Measurements from ENCODE around the gene MCOLN1.
"Not testable (repeated sequence)": the region's sequence is repeated elsewhere in the genome, so short reads cannot be mapped to it uniquely, and the experiment has no call there.

MCOLN1 gene

DNA sequence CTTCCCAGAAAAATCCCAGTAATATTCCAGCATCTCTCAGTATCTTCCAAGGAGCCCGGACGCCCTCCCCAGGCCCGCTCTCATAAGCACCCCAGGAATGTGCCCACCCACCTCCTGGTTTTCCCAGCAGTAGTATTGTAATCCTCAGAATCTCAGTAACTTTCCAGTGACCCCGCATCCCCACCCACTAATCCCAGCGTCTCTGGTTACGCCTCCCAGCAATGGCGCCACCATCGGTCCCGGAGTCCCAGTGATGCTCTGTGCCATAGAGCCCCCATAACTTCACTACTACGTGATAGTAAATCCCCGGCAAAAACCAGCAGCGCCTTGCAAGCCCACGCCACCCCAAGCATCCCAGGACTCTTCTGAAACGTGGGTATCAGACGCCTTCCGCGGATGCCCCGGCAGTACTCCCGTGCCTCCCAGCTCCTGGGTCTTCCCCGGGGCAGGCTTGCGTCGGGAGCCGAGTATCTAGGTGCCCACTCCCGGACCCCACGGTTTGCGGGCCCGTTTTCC is 12.2 kb downstream of the MCOLN1 start:
- Histone ChIP-seq H3K4me2 (ENCODE audit: low read length) (peak overlapping the region; percentile 76), H3K79me2 (ENCODE audit: low read length) (peaks cover 5% of the 10 kb centered on the region; the same call in 1 of the 2 replicates), H3K4me1 (ENCODE audit: low read length) (peaks cover 4% of the 10 kb centered on the region; the same call in 1 of the 2 replicates), H2AFZ (ENCODE audit: low read depth, low read length) (peak overlapping the region; percentile 97), H3K9ac (ENCODE audit: low read length) (peak overlapping the region; percentile 82), H3K27me3 (ENCODE audit: low read depth, low read length) (no peaks in the 10 kb centered on the region), H3K36me3 (replicated peaks; ENCODE audit: low read depth, low read length) (peaks cover 8% of the 10 kb centered on the region), H3K4me3 (ENCODE audit: low read length) (peak overlapping the region; percentile 88), H3K9me3 (ENCODE audit: insufficient read depth, low read length) (no peaks in the 10 kb centered on the region), H4K20me1 (ENCODE audit: insufficient read depth, low read length) (no peaks in the 10 kb centered on the region), H3K27ac (ENCODE audit: low read length) (peak overlapping the region; percentile 40; the same call in 1 of the 2 replicates)
- TF ChIP-seq EZH2phosphoT487 (IDR thresholded peaks at IDR 0.05; ENCODE audit: low read depth) = no peak
- TF ChIP-seq CTCF (IDR thresholded peaks at IDR 0.05; ENCODE audit: low read depth, low read length) = peak; percentile 25; the same call in 1 of the 2 replicates

GRCh38 chr19:7535047-7535997 is 12.9 kb downstream of the MCOLN1 start, which contains the start of gene PNPLA6:
PNPLA6 (plus strand) TSS chr19:7535717; CDS start chr19:7535789, 72 bp downstream.
- peak within 1 kb of the TSS; percentile 97 for H2AFZ ChIP-seq (ENCODE audit: low read depth, low read length)
- peak within 1 kb of the TSS; percentile 88 for H3K4me3 ChIP-seq (ENCODE audit: low read length)

GRCh38 chr19:7535998-7536695 is 13.7 kb downstream of the MCOLN1 start:
- Histone ChIP-seq H3K4me2 (ENCODE audit: low read length) (peak overlapping the region; percentile 76), H3K79me2 (ENCODE audit: low read length) (peaks cover 5% of the 10 kb centered on the region; the same call in 1 of the 2 replicates), H2AFZ (ENCODE audit: low read depth, low read length) (peak overlapping the region; percentile 97), H3K36me3 (replicated peaks; ENCODE audit: low read depth, low read length) (peaks cover 18% of the 10 kb centered on the region), H3K9me3 (ENCODE audit: insufficient read depth, low read length) (no peaks in the 10 kb centered on the region), H3K27ac (ENCODE audit: low read length) (peak overlapping the region; percentile 8; the same call in 1 of the 2 replicates), H4K20me1 (ENCODE audit: insufficient read depth, low read length) (no peaks in the 10 kb centered on the region), H3K4me3 (ENCODE audit: low read length) (peak overlapping the region; percentile 88), H3K9ac (ENCODE audit: low read length) (peak overlapping the region; percentile 82), H3K4me1 (ENCODE audit: low read length) (peaks cover 4% of the 10 kb centered on the region; the same call in 1 of the 2 replicates), H3K27me3 (ENCODE audit: low read depth, low read length) (no peaks in the 10 kb centered on the region)
- TF ChIP-seq EZH2phosphoT487 (IDR thresholded peaks at IDR 0.05; ENCODE audit: low read depth) = no peak
- TF ChIP-seq CTCF (IDR thresholded peaks at IDR 0.05; ENCODE audit: low read depth, low read length) = no peak

More at GRCh38 chr19:7535047-7535997, 12.9 kb downstream of the MCOLN1 start, which contains the start of gene PNPLA6:
- Histone ChIP-seq H3K27ac (ENCODE audit: low read length) (peak within 1 kb of the TSS; percentile 40), H3K79me2 (ENCODE audit: low read length) (peaks cover 5% of the 10 kb centered on the region; the same call in 1 of the 2 replicates), H3K4me2 (ENCODE audit: low read length) (peak within 1 kb of the TSS; percentile 76), H3K36me3 (replicated peaks; ENCODE audit: low read depth, low read length) (peaks cover 12% of the 10 kb centered on the region), H3K27me3 (ENCODE audit: low read depth, low read length) (no peaks in the 10 kb centered on the region), H3K9ac (ENCODE audit: low read length) (peak within 1 kb of the TSS; percentile 82), H3K9me3 (ENCODE audit: insufficient read depth, low read length) (no peaks in the 10 kb centered on the region), H4K20me1 (ENCODE audit: insufficient read depth, low read length) (no peaks in the 10 kb centered on the region), H3K4me1 (ENCODE audit: low read length) (peaks cover 4% of the 10 kb centered on the region; the same call in 1 of the 2 replicates)
- TF ChIP-seq EZH2phosphoT487 (IDR thresholded peaks at IDR 0.05; ENCODE audit: low read depth) (no peak), CTCF (IDR thresholded peaks at IDR 0.05; ENCODE audit: low read depth, low read length) (0 out of 2 replicates have a peak, but pooled peaks have one; percentile 9)

DNA sequence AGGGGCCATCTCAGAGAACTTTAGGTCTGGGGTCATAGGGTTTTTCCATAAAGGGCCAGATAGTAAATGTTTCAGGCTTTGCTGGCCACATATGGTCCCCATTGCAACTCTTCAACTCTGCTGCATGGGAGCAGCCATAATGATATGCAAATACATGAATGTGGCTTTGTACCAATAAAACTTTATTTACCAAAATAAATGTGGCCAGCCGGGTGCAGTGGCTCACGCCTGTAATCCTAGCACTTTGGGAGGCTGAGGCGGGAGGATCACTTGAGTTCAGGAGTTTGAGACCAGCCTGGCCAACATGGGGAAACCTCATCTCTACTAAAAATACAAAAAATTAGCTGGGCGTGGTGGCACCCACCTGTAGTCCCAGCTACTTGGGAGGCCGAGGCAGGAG is 16.6 kb downstream of the MCOLN1 start:
- not testable (repeated sequence) for H3K4me1 ChIP-seq (ENCODE audit: low read length); H3K4me2 ChIP-seq (ENCODE audit: low read length); H3K4me3 ChIP-seq (ENCODE audit: low read length); H2AFZ ChIP-seq (ENCODE audit: low read depth, low read length); H3K9ac ChIP-seq (ENCODE audit: low read length); H4K20me1 ChIP-seq (ENCODE audit: insufficient read depth, low read length); H3K27me3 ChIP-seq (ENCODE audit: low read depth, low read length); H3K27ac ChIP-seq (ENCODE audit: low read length); H3K79me2 ChIP-seq (ENCODE audit: low read length); H3K9me3 ChIP-seq (ENCODE audit: insufficient read depth, low read length)
- H3K36me3 ChIP-seq (replicated peaks; ENCODE audit: low read depth, low read length) = peaks cover 39% of the 10 kb centered on the region
